Loucy (cell line): ENCODE results near the gene LIN7B.

ENCODE experiments used
- EZH2phosphoT487 ChIP-seq: fragments of 200-600 bp; IDR thresholded peaks from 2 replicates; pipeline ENCODE4 v1.6.1; 2018; ENCODE audit warnings: antibody characterized with exemption, mild to moderate bottlenecking, moderate library complexity, borderline replicate concordance
- TF ChIP-seq, protein P1 (sequence below): fragments of 200-600 bp; sonication (generic); conservative IDR thresholded peaks from 2 replicates; pipeline ENCODE4 v1.5.1; 2014; ENCODE audit warnings: mild to moderate bottlenecking, antibody characterized with exemption, low read length

DNA sequence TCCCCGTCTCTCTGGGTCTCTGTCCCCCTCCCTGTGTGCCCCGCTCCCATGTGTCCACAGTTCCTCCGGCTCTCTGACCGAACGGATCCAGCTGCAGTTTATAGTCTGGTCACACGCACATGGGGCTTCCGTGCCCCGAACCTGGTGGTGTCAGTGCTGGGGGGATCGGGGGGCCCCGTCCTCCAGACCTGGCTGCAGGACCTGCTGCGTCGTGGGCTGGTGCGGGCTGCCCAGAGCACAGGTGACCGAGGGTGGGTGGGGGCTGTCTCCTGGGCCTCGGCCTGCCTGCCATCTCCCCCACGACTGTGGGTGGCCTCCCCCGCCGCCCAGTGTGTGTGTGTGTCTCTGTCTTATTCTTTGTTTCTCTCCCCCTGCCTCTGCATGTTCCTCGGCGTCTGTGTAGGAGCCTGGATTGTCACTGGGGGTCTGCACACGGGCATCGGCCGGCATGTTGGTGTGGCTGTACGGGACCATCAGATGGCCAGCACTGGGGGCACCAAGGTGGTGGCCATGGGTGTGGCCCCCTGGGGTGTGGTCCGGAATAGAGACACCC is 53.8 kb downstream of the LIN7B start:
- TF ChIP-seq, protein P1, sequence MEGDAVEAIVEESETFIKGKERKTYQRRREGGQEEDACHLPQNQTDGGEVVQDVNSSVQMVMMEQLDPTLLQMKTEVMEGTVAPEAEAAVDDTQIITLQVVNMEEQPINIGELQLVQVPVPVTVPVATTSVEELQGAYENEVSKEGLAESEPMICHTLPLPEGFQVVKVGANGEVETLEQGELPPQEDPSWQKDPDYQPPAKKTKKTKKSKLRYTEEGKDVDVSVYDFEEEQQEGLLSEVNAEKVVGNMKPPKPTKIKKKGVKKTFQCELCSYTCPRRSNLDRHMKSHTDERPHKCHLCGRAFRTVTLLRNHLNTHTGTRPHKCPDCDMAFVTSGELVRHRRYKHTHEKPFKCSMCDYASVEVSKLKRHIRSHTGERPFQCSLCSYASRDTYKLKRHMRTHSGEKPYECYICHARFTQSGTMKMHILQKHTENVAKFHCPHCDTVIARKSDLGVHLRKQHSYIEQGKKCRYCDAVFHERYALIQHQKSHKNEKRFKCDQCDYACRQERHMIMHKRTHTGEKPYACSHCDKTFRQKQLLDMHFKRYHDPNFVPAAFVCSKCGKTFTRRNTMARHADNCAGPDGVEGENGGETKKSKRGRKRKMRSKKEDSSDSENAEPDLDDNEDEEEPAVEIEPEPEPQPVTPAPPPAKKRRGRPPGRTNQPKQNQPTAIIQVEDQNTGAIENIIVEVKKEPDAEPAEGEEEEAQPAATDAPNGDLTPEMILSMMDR = no peak
- TF ChIP-seq EZH2phosphoT487 = no peak
